Measurements from ENCODE around the gene PDK4.
"Not testable (repeated sequence)": the region's sequence is repeated elsewhere in the genome, so short reads cannot be mapped to it uniquely, and the experiment has no call there.

PDK4 gene

GRCh38 chr7:95605275-95605674, 9.0 kb upstream of the PDK4 start:
- no peak overlapping the region for H3K4me3 ChIP-seq (ENCODE audit: low read depth, low read length)
- TF ChIP-seq CTCF (IDR thresholded peaks at IDR 0.05; ENCODE audit: insufficient read depth, low read depth, low read length, missing control alignments), result no peak
- no peak for DNase-seq (ENCODE audit: low read depth)

- H3K4me3 ChIP-seq (ENCODE audit: low read depth, low read length); DNase-seq (ENCODE audit: low read depth): not testable (repeated sequence)
Observed at GRCh38 chr7:95604811-95605210, 8.5 kb upstream of the PDK4 start.

GRCh38 chr7:95604397-95604796, 8.1 kb upstream of the PDK4 start:
- DNase-seq (ENCODE audit: low read depth), result not testable (repeated sequence)

GRCh38 chr7:95602421-95602820, 6.1 kb upstream of the PDK4 start:
- no peak for TF ChIP-seq CTCF (IDR thresholded peaks at IDR 0.05; ENCODE audit: insufficient read depth, low read depth, low read length, missing control alignments)
- no peak for DNase-seq (ENCODE audit: low read depth)
- no peak overlapping the region for H3K4me3 ChIP-seq (ENCODE audit: low read depth, low read length)

More at GRCh38 chr7:95604397-95604796, 8.1 kb upstream of the PDK4 start:
- not testable (repeated sequence) for H3K4me3 ChIP-seq (ENCODE audit: low read depth, low read length)

- no peak for TF ChIP-seq CTCF (IDR thresholded peaks at IDR 0.05; ENCODE audit: insufficient read depth, low read depth, low read length, missing control alignments)
- no peak overlapping the region for H3K4me3 ChIP-seq (ENCODE audit: low read depth, low read length)
- no peak for DNase-seq (ENCODE audit: low read depth)
Observed at GRCh38 chr7:95601316-95601715, 5.0 kb upstream of the PDK4 start.

- no peak for DNase-seq (ENCODE audit: low read depth)
- H3K4me3 ChIP-seq (ENCODE audit: low read depth, low read length), result no peak overlapping the region
- no peak for TF ChIP-seq CTCF (IDR thresholded peaks at IDR 0.05; ENCODE audit: insufficient read depth, low read depth, low read length, missing control alignments)
Observed at GRCh38 chr7:95599069-95599468, 2.8 kb upstream of the PDK4 start.

- no peak for DNase-seq (ENCODE audit: low read depth)
- no peak overlapping the region for H3K4me3 ChIP-seq (ENCODE audit: low read depth, low read length)
- no peak for TF ChIP-seq CTCF (IDR thresholded peaks at IDR 0.05; ENCODE audit: insufficient read depth, low read depth, low read length, missing control alignments)
Observed at GRCh38 chr7:95598511-95598910, 2.2 kb upstream of the PDK4 start.

GRCh38 chr7:95595746-95596197, 544 bp downstream of the PDK4 start:
- no peak overlapping the region for H3K4me3 ChIP-seq (ENCODE audit: low read depth, low read length)
- TF ChIP-seq CTCF (IDR thresholded peaks at IDR 0.05; ENCODE audit: insufficient read depth, low read depth, low read length, missing control alignments), result no peak

More at GRCh38 chr7:95595746-95596197, 544 bp downstream of the PDK4 start:
- no peak for DNase-seq (ENCODE audit: low read depth)

All from GM12865 (cell line).